RWPE2 (cell line): Measurements from ENCODE around the gene QRICH1.

Experiments used
- ATAC-seq: fragments of 200-7000 bp; cut with Tn5 transposase; 3 replicates; pipeline ENCODE4 v1.9.1; 2021; ENCODE audit warnings: low read depth
- DNase-seq: peaks from one replicate; pipeline ENCODE4 v3.0.0-alpha.2; 2020; ENCODE audit warnings: low spot score
- H3K27ac ChIP-seq: fragments of 450-650 bp; 2 replicates; pipeline ENCODE4 v1.5.1; 2017; ENCODE audit warnings: mild to moderate bottlenecking; ENCODE audit not compliant: poor library complexity, severe bottlenecking
- H3K27me3 ChIP-seq: fragments of 250-450 bp; sonication (Bioruptor Pico); 2 replicates; pipeline ENCODE4 v1.5.1; 2021; ENCODE audit warnings: mild to moderate bottlenecking, moderate library complexity; ENCODE audit not compliant: insufficient read depth, poor library complexity, severe bottlenecking
- H3K36me3 ChIP-seq: fragments of 250-450 bp; sonication (Bioruptor Pico); 2 replicates; pipeline ENCODE4 v1.5.1; 2020; ENCODE audit warnings: low read depth, mild to moderate bottlenecking, moderate library complexity
- H3K4me1 ChIP-seq: fragments of 250-450 bp; sonication (Bioruptor Pico); 2 replicates; pipeline ENCODE4 v1.5.1; 2021; ENCODE audit warnings: mild to moderate bottlenecking, moderate library complexity; ENCODE audit not compliant: insufficient read depth, poor library complexity, severe bottlenecking
- H3K4me3 ChIP-seq: fragments of 250-450 bp; sonication (Bioruptor Pico); 2 replicates; pipeline ENCODE4 v1.5.1; 2021; ENCODE audit warnings: mild to moderate bottlenecking, moderate library complexity; ENCODE audit not compliant: severe bottlenecking
- H3K9me3 ChIP-seq: fragments of 250-450 bp; sonication (Bioruptor Pico); 2 replicates; pipeline ENCODE4 v1.5.1; 2021; ENCODE audit warnings: mild to moderate bottlenecking, moderate library complexity; ENCODE audit not compliant: severe bottlenecking
- TF ChIP-seq, protein P1 (sequence below): fragments of 450-650 bp; IDR thresholded peaks from one replicate; pipeline ENCODE4 v1.5.1; 2017; ENCODE audit warnings: mild to moderate bottlenecking, moderate library complexity; ENCODE audit not compliant: poor library complexity, severe bottlenecking

Gene QRICH1

DNA sequence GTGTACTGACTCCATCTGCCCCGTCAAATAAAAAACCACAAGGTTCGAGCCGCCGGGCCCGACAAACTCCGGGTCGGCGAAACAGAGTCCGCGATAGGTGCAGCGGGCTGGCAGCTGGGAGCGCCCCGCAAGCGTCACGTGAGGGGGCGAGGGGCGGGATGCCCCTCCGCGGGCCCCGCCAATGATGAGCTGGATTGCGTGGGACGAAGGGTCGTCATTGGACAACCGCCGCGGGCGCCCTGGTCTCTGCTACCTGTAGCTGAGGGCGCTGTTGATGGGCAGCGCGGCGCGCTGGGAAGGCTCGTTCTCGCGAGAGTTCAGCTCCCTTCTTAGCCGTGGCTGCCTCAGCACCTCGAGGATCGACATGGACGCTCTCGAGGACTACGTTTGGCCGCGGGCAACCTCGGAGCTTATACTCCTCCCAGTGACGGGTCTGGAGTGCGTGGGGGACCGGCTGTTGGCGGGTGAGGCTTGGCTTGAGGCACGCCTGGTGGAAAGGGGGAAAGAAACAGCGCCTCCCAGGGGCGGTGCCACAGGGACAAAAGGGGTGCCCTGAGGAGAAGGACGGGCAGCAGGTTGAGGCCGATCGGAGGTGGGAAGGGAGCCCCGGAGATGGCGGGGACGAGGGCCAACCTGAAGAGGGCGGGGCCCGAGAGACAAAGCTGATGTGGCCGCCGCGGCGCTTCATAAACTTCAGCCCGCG is 86.7 kb downstream of the QRICH1 start, which contains the start of gene WDR6:
WDR6 (plus strand) TSS at position 324 of the 703 bp plus-strand sequence; CDS start at position 365, 41 bp downstream.
- Histone ChIP-seq H3K27me3 (no peaks in the 10 kb centered on the region), H3K4me1 (no peaks in the 10 kb centered on the region), H3K9me3 (no peaks in the 10 kb centered on the region), H3K4me3 (peak within 1 kb of the TSS; percentile 66), H3K27ac (peak within 1 kb of the TSS; percentile 80), H3K36me3 (peaks cover 19% of the 10 kb centered on the region)
- DNase-seq: peak; percentile 99
- TF ChIP-seq, protein P1, sequence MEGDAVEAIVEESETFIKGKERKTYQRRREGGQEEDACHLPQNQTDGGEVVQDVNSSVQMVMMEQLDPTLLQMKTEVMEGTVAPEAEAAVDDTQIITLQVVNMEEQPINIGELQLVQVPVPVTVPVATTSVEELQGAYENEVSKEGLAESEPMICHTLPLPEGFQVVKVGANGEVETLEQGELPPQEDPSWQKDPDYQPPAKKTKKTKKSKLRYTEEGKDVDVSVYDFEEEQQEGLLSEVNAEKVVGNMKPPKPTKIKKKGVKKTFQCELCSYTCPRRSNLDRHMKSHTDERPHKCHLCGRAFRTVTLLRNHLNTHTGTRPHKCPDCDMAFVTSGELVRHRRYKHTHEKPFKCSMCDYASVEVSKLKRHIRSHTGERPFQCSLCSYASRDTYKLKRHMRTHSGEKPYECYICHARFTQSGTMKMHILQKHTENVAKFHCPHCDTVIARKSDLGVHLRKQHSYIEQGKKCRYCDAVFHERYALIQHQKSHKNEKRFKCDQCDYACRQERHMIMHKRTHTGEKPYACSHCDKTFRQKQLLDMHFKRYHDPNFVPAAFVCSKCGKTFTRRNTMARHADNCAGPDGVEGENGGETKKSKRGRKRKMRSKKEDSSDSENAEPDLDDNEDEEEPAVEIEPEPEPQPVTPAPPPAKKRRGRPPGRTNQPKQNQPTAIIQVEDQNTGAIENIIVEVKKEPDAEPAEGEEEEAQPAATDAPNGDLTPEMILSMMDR: peak; percentile 40
- ATAC-seq: peak; percentile 87

DNA sequence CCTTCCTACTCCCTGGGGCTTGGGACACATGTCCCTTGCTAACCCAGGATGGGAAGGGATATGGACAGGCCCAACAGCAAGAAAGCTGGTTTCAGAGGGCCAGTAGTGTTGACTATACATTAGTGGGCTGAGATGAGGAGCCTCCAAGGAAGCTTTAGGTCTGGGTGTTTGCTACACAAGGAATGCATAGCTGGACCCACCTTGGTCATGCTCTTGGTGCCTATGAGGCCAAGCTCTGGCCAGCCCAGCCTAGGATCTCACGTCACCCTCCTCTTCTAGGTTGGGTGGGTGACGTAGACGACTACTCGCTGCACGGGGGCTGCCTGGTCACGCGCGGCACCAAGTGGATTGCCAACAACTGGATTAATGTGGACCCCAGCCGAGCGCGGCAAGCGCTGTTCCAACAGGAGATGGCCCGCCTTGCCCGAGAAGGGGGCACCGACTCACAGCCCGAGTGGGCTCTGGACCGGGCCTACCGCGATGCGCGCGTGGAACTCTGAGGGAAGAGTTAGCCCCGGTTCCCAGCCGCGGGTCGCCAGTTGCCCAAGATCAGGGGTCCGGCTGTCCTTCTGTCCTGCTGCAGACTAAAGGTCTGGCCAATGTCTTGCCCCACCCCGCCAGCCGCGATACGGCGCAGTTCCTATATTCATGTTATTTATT is 87.3 kb downstream of the QRICH1 start:
- no peaks in the 10 kb centered on the region for H3K9me3 ChIP-seq
- TF ChIP-seq, protein P1: no peak
- ATAC-seq: no peak
- peaks cover 12% of the 10 kb centered on the region for H3K36me3 ChIP-seq
- peak overlapping the region; percentile 80 for H3K27ac ChIP-seq
- DNase-seq: no peak
- H3K4me3 ChIP-seq: peak overlapping the region; percentile 66
- H3K4me1 ChIP-seq: no peaks in the 10 kb centered on the region
- H3K27me3 ChIP-seq: no peaks in the 10 kb centered on the region

DNA sequence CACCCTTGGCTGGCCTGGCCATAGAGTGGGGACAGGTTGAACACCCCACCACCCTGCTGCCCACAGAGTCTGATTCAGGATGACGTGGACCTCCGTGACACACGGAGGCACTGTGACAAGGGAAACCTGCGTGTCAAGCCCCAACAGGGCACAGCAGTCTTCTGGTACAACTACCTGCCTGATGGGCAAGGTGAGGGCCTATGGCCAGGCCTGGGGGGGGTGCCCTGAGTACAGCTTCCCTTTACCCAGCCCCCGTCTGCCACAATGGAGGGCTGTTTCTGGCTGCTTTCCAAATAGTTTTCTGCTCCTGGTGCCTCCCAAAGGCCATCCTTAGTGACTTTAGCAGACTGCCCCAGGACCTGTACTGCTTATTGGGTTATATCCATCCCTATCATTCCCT is 87.9 kb downstream of the QRICH1 start:
- peak overlapping the region; percentile 80 for H3K27ac ChIP-seq
- H3K9me3 ChIP-seq: no peaks in the 10 kb centered on the region
- TF ChIP-seq, protein P1: no peak
- DNase-seq (no peak), ATAC-seq (no peak)
- peaks cover 7% of the 10 kb centered on the region for H3K36me3 ChIP-seq
- no peaks in the 10 kb centered on the region for H3K27me3 ChIP-seq
- no peak overlapping the region for H3K4me3 ChIP-seq
- no peaks in the 10 kb centered on the region for H3K4me1 ChIP-seq

DNA sequence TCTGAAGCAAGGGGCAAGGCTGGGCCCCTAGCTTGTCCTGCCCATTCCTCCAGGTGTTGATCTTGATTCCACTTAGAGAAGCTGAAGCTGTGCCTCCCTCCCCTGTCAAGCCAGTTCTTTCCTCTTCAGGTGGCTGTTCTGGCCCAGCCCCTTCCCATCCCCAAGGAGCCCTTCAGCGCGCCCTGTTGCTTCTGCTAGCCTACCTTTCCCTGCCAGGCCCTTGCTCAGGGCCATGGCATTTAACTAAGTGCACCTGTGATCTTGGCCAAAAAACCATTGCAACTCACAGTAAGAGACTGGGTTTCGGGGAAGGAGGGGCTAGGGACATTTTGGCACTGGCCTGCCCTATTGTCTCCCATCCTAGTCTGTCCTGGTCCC is 88.6 kb downstream of the QRICH1 start:
- TF ChIP-seq, protein P1: no peak
- no peaks in the 10 kb centered on the region for H3K27me3 ChIP-seq
- H3K27ac ChIP-seq: no peak overlapping the region
- peaks cover 7% of the 10 kb centered on the region for H3K36me3 ChIP-seq
- DNase-seq (no peak), ATAC-seq (no peak)
- H3K9me3 ChIP-seq: no peaks in the 10 kb centered on the region
- H3K4me3 ChIP-seq: no peak overlapping the region
- H3K4me1 ChIP-seq: no peaks in the 10 kb centered on the region
